Endodermal cell (in vitro differentiated cells): ENCODE measurements around the gene TLE4. TPM values are rescaled to one million over a fixed set of nuclear protein-coding genes. Genes with fewer than 3 reads are reported as not detected.
A peak's percentile ranks its signal among the peaks of the same experiment; 100 is the strongest.

Source experiments
- DNase-seq: peaks from one replicate; pipeline ENCODE4 v3.0.0-alpha.2; 2017
- H3K27ac ChIP-seq: 2 replicates; pipeline ENCODE4 v1.5.1; 2013; ENCODE audit warnings: mild to moderate bottlenecking, low read depth, low read length, moderate library complexity
- H3K27me3 ChIP-seq: 2 replicates; pipeline ENCODE4 v1.6.1; 2013; ENCODE audit warnings: mild to moderate bottlenecking, low read length, moderate library complexity; ENCODE audit not compliant: insufficient read depth, control insufficient read depth, poor library complexity, severe bottlenecking
- H3K36me3 ChIP-seq: 2 replicates; pipeline ENCODE4 v1.7.0; 2013; ENCODE audit warnings: mild to moderate bottlenecking, low read length, moderate library complexity; ENCODE audit not compliant: control insufficient read depth, insufficient read depth
- H3K4me1 ChIP-seq: one replicate; pipeline ENCODE4 v1.7.0; 2013; ENCODE audit warnings: low read length; ENCODE audit not compliant: control insufficient read depth, insufficient read depth
- H3K4me3 ChIP-seq: 2 replicates; pipeline ENCODE4 v1.5.1; 2013; ENCODE audit warnings: mild to moderate bottlenecking, low read length, moderate library complexity
- H3K9ac ChIP-seq: 2 replicates; pipeline ENCODE4 v1.6.1; 2013; ENCODE audit warnings: mild to moderate bottlenecking, low read length, moderate library complexity; ENCODE audit not compliant: poor library complexity, severe bottlenecking; ENCODE audit errors: extremely low read depth
- H3K9me3 ChIP-seq: 2 replicates; pipeline ENCODE4 v1.6.1; 2013; ENCODE audit warnings: mild to moderate bottlenecking, low read length, moderate library complexity; ENCODE audit not compliant: control insufficient read depth
- H3K27ac Mint-ChIP-seq: 2 replicates; pipeline ENCODE4 v1.8.0; 2020; ENCODE audit warnings: mixed read lengths
- H3K27me3 Mint-ChIP-seq: 2 replicates; pipeline ENCODE4 v1.8.0; 2021; ENCODE audit warnings: mild to moderate bottlenecking, mixed read lengths; ENCODE audit not compliant: insufficient read depth
- H3K36me3 Mint-ChIP-seq: 2 replicates; pipeline ENCODE4 v1.8.0; 2020; ENCODE audit warnings: low read depth, mixed read lengths
- H3K4me1 Mint-ChIP-seq: 2 replicates; pipeline ENCODE4 v1.8.0; 2020; ENCODE audit warnings: mixed read lengths
- H3K4me3 Mint-ChIP-seq: 2 replicates; pipeline ENCODE4 v1.8.0; 2020; ENCODE audit warnings: mild to moderate bottlenecking, moderate library complexity, mixed read lengths
- H3K9me3 Mint-ChIP-seq: 2 replicates; pipeline ENCODE4 v1.8.0; 2020; ENCODE audit warnings: mild to moderate bottlenecking, mixed read lengths
- WGBS, 2 experiments: methylation state at CpG; one replicate each; pipeline versions ENCODE4 v1.1.5 to v1.1.7; 2013; ENCODE audit warnings: missing lambda C conversion rate in 2 of 2, mixed read lengths in 1 of 2; ENCODE audit not compliant: insufficient coverage in 1 of 2, insufficient read length in 1 of 2; 5-methylcytosine and 5-hydroxymethylcytosine counted together
- total RNA-seq, 2 donors: library from RNA; stranded (reverse); fragmentation: NEBNext Ultra II Directional in 1 of 2; extraction: Animal tissue kit (Norgen Biotek cat#: 25700) in 1 of 2; gene quantifications; 2 replicates in 1 of 2; 3 replicates in 1 of 2; pipeline ENCODE4 v1.2.1, GENCODE V29; 2021
- TF ChIP-seq, protein P1 (sequence below): fragments of 200-600 bp; sonication (generic); conservative IDR thresholded peaks from 2 replicates; pipeline ENCODE4 v1.5.0; 2021; ENCODE audit warnings: antibody characterized with exemption, mild to moderate bottlenecking

The TLE4 gene
- total RNA-seq, 2 donors from 2014 or later, result 16.7 to 25.5 TPM

DNA sequence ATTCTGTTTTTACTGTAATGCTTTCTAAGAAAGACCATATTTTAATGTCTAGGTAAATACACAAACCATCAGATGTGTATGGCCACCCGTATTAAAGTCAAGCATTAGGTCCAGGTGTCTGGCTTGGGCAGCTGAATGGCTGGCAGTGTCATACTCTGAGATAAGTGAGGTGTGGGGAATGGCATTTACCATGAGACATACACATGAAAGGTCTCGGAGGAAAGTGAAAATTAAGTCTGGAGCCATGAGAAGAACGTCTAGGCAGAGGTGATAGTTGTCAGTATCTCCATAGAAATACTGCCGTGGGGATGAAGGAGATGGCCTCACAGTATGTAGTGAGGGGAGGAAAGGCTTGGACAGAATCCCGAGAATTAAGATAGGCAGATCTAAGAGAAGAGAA lies 164.3 kb downstream of the TLE4 start:
- H3K9ac ChIP-seq, result no peak overlapping the region
- Mint-ChIP-seq H3K4me1 (no peaks in the 10 kb centered on the region), H3K36me3 (no peaks in the 10 kb centered on the region), H3K27me3 (no peaks in the 10 kb centered on the region), H3K4me3 (no peak overlapping the region), H3K27ac (no peak overlapping the region), H3K9me3 (peaks cover 5% of the 10 kb centered on the region)
- H3K36me3 ChIP-seq, result no peaks in the 10 kb centered on the region
- H3K9me3 ChIP-seq, result no peaks in the 10 kb centered on the region
- no peak overlapping the region for H3K4me3 ChIP-seq
- H3K4me1 ChIP-seq, result no peaks in the 10 kb centered on the region
- TF ChIP-seq, protein P1, sequence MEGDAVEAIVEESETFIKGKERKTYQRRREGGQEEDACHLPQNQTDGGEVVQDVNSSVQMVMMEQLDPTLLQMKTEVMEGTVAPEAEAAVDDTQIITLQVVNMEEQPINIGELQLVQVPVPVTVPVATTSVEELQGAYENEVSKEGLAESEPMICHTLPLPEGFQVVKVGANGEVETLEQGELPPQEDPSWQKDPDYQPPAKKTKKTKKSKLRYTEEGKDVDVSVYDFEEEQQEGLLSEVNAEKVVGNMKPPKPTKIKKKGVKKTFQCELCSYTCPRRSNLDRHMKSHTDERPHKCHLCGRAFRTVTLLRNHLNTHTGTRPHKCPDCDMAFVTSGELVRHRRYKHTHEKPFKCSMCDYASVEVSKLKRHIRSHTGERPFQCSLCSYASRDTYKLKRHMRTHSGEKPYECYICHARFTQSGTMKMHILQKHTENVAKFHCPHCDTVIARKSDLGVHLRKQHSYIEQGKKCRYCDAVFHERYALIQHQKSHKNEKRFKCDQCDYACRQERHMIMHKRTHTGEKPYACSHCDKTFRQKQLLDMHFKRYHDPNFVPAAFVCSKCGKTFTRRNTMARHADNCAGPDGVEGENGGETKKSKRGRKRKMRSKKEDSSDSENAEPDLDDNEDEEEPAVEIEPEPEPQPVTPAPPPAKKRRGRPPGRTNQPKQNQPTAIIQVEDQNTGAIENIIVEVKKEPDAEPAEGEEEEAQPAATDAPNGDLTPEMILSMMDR, result no peak
- no peak for DNase-seq
- 86 to 95% methylated on average over 3 to 5 of the region's 5 CpGs for WGBS, 2 experiments
- H3K27me3 ChIP-seq, result no peaks in the 10 kb centered on the region
- H3K27ac ChIP-seq, result no peak overlapping the region

DNA sequence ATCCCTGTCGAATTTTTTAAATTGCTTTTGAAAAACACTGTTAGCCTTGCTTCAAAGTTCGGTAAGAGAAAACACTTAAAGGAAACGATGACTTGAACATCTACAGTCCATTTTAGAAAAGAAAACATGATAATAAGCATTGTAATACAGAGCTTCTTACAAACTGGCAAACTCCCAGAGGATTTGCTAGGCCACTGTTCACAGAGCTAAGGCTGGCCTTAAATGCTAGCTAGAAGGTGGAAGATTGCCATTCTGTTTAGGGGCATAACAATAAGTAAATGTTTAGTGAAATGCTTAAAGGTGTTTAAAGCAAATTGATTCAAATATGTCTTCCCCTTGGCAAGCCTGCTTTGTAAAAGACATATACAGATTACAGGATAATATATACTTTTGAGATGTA lies 169.6 kb downstream of the TLE4 start:
- H3K9me3 Mint-ChIP-seq, result no peaks in the 10 kb centered on the region

DNA sequence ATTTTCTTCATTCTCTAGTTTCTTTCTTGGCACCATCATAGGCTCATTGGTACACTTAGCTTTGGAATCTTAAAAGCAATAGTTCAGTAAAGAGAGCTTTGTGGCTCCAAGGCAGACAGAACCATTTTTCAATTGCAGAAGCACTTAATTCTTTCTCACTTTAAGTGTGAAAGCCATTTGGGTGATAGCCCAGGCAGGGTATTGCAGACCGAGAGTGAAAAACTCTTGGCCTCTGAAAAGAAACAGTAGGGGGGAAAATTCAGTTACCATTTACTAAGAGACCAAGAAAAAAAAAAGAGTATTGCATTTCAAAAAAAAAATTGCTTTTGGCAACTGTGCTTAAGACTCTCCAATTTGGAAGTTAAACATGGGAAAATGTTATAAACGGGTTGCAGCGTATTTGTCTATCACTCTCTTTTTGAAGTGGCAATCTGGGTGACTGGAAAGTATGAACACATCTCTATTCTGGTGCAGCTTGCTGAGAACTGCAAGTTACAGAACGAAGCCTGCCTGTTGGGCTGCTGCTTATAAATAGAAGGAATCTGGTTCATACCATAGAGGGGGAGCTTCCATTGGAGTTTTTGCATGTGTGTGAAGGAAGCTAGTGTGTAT lies 170.5 kb downstream of the TLE4 start:
- H3K9ac ChIP-seq, result no peak overlapping the region
- 80 to 83% methylated on average over 2 to 4 of the region's 4 CpGs for WGBS, 2 experiments
- Mint-ChIP-seq H3K4me3 (no peak overlapping the region), H3K27ac (no peak overlapping the region), H3K27me3 (no peaks in the 10 kb centered on the region), H3K4me1 (peaks cover 11% of the 10 kb centered on the region), H3K9me3 (no peaks in the 10 kb centered on the region), H3K36me3 (no peaks in the 10 kb centered on the region)
- H3K36me3 ChIP-seq, result no peaks in the 10 kb centered on the region
- H3K27me3 ChIP-seq, result no peaks in the 10 kb centered on the region
- DNase-seq, result no peak
- H3K4me1 ChIP-seq, result no peaks in the 10 kb centered on the region
- H3K9me3 ChIP-seq, result no peaks in the 10 kb centered on the region
- TF ChIP-seq, protein P1, result no peak
- no peak overlapping the region for H3K4me3 ChIP-seq
- no peak overlapping the region for H3K27ac ChIP-seq

More for the DNA sequence above, 169.6 kb downstream of the TLE4 start:
- TF ChIP-seq, protein P1, result no peak
- Mint-ChIP-seq H3K4me3 (no peak overlapping the region), H3K27me3 (no peaks in the 10 kb centered on the region), H3K27ac (peak overlapping the region; percentile 7), H3K36me3 (no peaks in the 10 kb centered on the region), H3K4me1 (peaks cover 11% of the 10 kb centered on the region)
- no peaks in the 10 kb centered on the region for H3K27me3 ChIP-seq
- H3K36me3 ChIP-seq, result no peaks in the 10 kb centered on the region
- 82 to 91% methylated on average over 3 of the region's 3 CpGs for WGBS, 2 experiments
- no peak overlapping the region for H3K9ac ChIP-seq
- no peaks in the 10 kb centered on the region for H3K4me1 ChIP-seq
- H3K27ac ChIP-seq, result no peak overlapping the region
- DNase-seq, result no peak
- no peaks in the 10 kb centered on the region for H3K9me3 ChIP-seq
- H3K4me3 ChIP-seq, result no peak overlapping the region
